GM18907 (cell line): ENCODE results near the gene FOXF2.

Experiments used
- ATAC-seq: cut with Tn5 transposase; IDR thresholded peaks from one replicate; pipeline ENCODE4 v1.9.1; 2021; ENCODE audit warnings: mild to moderate bottlenecking, moderate library complexity; ENCODE audit not compliant: unreplicated experiment

Gene FOXF2

GRCh38 chr6:1390133-1390945 lies 963 bp downstream of the FOXF2 start:
- ATAC-seq: no peak

GRCh38 chr6:1390946-1391799 lies 1.8 kb downstream of the FOXF2 start:
- no peak for ATAC-seq

- no peak for ATAC-seq
Observed at GRCh38 chr6:1391800-1392309, 2.5 kb downstream of the FOXF2 start.

- ATAC-seq: no peak
Observed at GRCh38 chr6:1392813-1393640, 3.7 kb downstream of the FOXF2 start.

- no peak for ATAC-seq
Observed at GRCh38 chr6:1393641-1394283, 4.4 kb downstream of the FOXF2 start.

GRCh38 chr6:1394514-1395463 lies 5.4 kb downstream of the FOXF2 start:
- no peak for ATAC-seq

GRCh38 chr6:1395506-1395905 lies 6.1 kb downstream of the FOXF2 start:
- ATAC-seq: no peak

GRCh38 chr6:1395941-1396908 lies 6.8 kb downstream of the FOXF2 start:
- no peak for ATAC-seq

GRCh38 chr6:1396952-1397868 lies 7.8 kb downstream of the FOXF2 start:
- ATAC-seq: no peak

- no peak for ATAC-seq
Observed at GRCh38 chr6:1399085-1399780, 9.9 kb downstream of the FOXF2 start.

GRCh38 chr6:1400126-1400850 lies 10.9 kb downstream of the FOXF2 start:
- ATAC-seq: no peak

GRCh38 chr6:1402369-1402768 lies 13.0 kb downstream of the FOXF2 start:
- ATAC-seq: no peak

GRCh38 chr6:1402868-1403267 lies 13.5 kb downstream of the FOXF2 start:
- no peak for ATAC-seq

- ATAC-seq: no peak
Observed at GRCh38 chr6:1403851-1404712, 14.7 kb downstream of the FOXF2 start.

- ATAC-seq: no peak
Observed at GRCh38 chr6:1404713-1405098, 15.3 kb downstream of the FOXF2 start.
